HCT116 (cell line): ENCODE measurements around the gene RUVBL1. TPM values are rescaled to one million over a fixed set of nuclear protein-coding genes. Genes with fewer than 3 reads are reported as not detected.

Source experiments
- ATAC-seq: fragments of 200-7000 bp; cut with Tn5 transposase; 2 replicates; pipeline ENCODE4 v1.9.1; 2020; ENCODE audit warnings: mild to moderate bottlenecking, moderate library complexity
- BruUV-seq: library from RNA; stranded (reverse); fragments of 400-500 nt; replicated peaks from 2 replicates; lab custom pipeline; 2021; lab: Mats Ljungman, UMichigan
- CTCF ChIA-PET: fragments of 300-600 bp; sonication (Branson Sonifier 250); formaldehyde crosslinking; loops from one replicate; lab custom pipeline; 2021; ENCODE audit warnings: antibody characterized with exemption; lab: Charles Lee
- POLR2A ChIA-PET: fragments of 300-600, 350-600 bp; sonication (Branson Sonifier 250); formaldehyde crosslinking; loops from one replicate; lab custom pipeline; 2021; ENCODE audit warnings: antibody characterized with exemption; lab: Charles Lee
- RAD21 ChIA-PET, 2 experiments: fragments of 300-600 bp; sonication (Branson Sonifier 250); formaldehyde crosslinking; loops; one replicate each; lab custom pipeline; 2023; ENCODE audit warnings: low total read pairs in 2 of 2; ENCODE audit not compliant: uncharacterized antibody in 2 of 2, unreplicated experiment in 2 of 2, low non-redundant PET in 1 of 2; lab: Charles Lee
- DNase-seq: peaks from one replicate; pipeline ENCODE4 v3.0.0-alpha.2; 2010; ENCODE audit warnings: low read depth, low spot score
- H2AFZ ChIP-seq: fragments of 200-600 bp; shearing (Covaris generic), sonication (generic); 2 replicates; pipeline ENCODE4 v1.6.1; 2017; ENCODE audit warnings: low read depth, mixed run types, mixed read lengths, antibody characterized with exemption, low read length; ENCODE audit not compliant: poor library complexity, severe bottlenecking
- H3K27ac ChIP-seq: 2 replicates; pipeline ENCODE4 v1.5.1; 2012; ENCODE audit warnings: low read depth, low read length
- H3K27me3 ChIP-seq: fragments of 200-600 bp; sonication (generic); 2 replicates; pipeline ENCODE4 v1.6.1; 2016; ENCODE audit warnings: mixed run types, low read length, mixed read lengths; ENCODE audit not compliant: insufficient read depth
- H3K36me3 ChIP-seq, 2 experiments: fragments of 200-500 bp in 1 of 2; fragments of 200-600 bp in 1 of 2; sonication (Bioruptor generic) in 1 of 2; sonication (generic) in 1 of 2; 2 replicates each; pipeline versions ENCODE4 v1.5.1 to v1.6.1; 2014 to 2016; ENCODE audit warnings: low read length in 2 of 2, inconsistent platforms in 1 of 2, mixed read lengths in 1 of 2, mixed run types in 1 of 2; ENCODE audit not compliant: insufficient read depth in 2 of 2, control insufficient read depth in 1 of 2
- H3K4me1 ChIP-seq, 2 experiments: fragments of 200-600 bp in 1 of 2; sonication (generic) in 1 of 2; 2 replicates each; pipeline versions ENCODE4 v1.5.1 to v1.6.1; 2012 to 2017; ENCODE audit warnings: low read length in 2 of 2, inconsistent platforms in 1 of 2, mild to moderate bottlenecking in 1 of 2, mixed read lengths in 1 of 2, mixed run types in 1 of 2, moderate library complexity in 1 of 2; ENCODE audit not compliant: insufficient read depth in 2 of 2, control insufficient read depth in 1 of 2
- H3K4me2 ChIP-seq: fragments of 200-600 bp; sonication (generic); 2 replicates; pipeline ENCODE4 v1.6.1; 2017; ENCODE audit warnings: mixed run types, low read length, mixed read lengths
- H3K4me3 ChIP-seq, 2 experiments: fragments of 200-600 bp in 1 of 2; sonication (generic) in 1 of 2; replicated peaks in 1 of 2; 2 replicates each; pipeline ENCODE4 v1.5.1; 2011 to 2016; ENCODE audit warnings: low read length in 2 of 2, control low read depth in 1 of 2, low read depth in 1 of 2, mild to moderate bottlenecking in 1 of 2, mixed read lengths in 1 of 2, mixed run types in 1 of 2
- H3K79me2 ChIP-seq: fragments of 200-600 bp; sonication (generic); 2 replicates; pipeline ENCODE4 v1.6.1; 2017; ENCODE audit warnings: mild to moderate bottlenecking, mixed run types, low read length, moderate library complexity, mixed read lengths; ENCODE audit not compliant: insufficient read depth
- H3K9ac ChIP-seq: fragments of 200-600 bp; sonication (generic); 2 replicates; pipeline ENCODE4 v1.6.1; 2016; ENCODE audit warnings: low read length, mixed read lengths
- H3K9me2 ChIP-seq: fragments of 200-600 bp; sonication (generic), shearing (Covaris generic); 2 replicates; pipeline ENCODE4 v1.6.1; 2017; ENCODE audit warnings: mixed run types, mild to moderate bottlenecking, moderate library complexity; ENCODE audit not compliant: insufficient read depth
- H3K9me3 ChIP-seq, 2 experiments: fragments of 200-500 bp in 1 of 2; fragments of 200-600 bp in 1 of 2; sonication (Bioruptor generic) in 1 of 2; sonication (generic) in 1 of 2; 2 replicates each; pipeline ENCODE4 v1.6.1; 2014 to 2017; ENCODE audit warnings: low read length in 2 of 2, mixed read lengths in 2 of 2, inconsistent platforms in 1 of 2, low read depth in 1 of 2, mild to moderate bottlenecking in 1 of 2, mixed run types in 1 of 2, moderate library complexity in 1 of 2; ENCODE audit not compliant: control insufficient read depth in 1 of 2, insufficient read depth in 1 of 2
- H4K20me1 ChIP-seq: fragments of 200-600 bp; sonication (generic), shearing (Covaris generic); 2 replicates; pipeline ENCODE4 v1.6.1; 2017; ENCODE audit warnings: mixed run types, mild to moderate bottlenecking, moderate library complexity; ENCODE audit not compliant: insufficient read depth
- ATF3 ChIP-seq: IDR thresholded peaks from 2 replicates; pipeline ENCODE4 v1.6.1; 2012
- CBX3 ChIP-seq: IDR thresholded peaks from 2 replicates; pipeline ENCODE4 v1.6.1; 2012; ENCODE audit warnings: low read depth
- CTCF ChIP-seq, 3 experiments: fragments of 200-600 bp in 1 of 3; sonication (generic) in 1 of 3; IDR thresholded peaks in 2 of 3; conservative IDR thresholded peaks in 1 of 3; 2 replicates each; pipeline ENCODE4 v1.5.1; 2012 to 2017; ENCODE audit warnings: low read depth in 2 of 3, low read length in 2 of 3, antibody characterized with exemption in 1 of 3, borderline replicate concordance in 1 of 3, control low read depth in 1 of 3, mild to moderate bottlenecking in 1 of 3, mixed read lengths in 1 of 3, mixed run types in 1 of 3, moderate library complexity in 1 of 3; ENCODE audit not compliant: insufficient read depth in 1 of 3
- ELF1 ChIP-seq: IDR thresholded peaks from 2 replicates; pipeline ENCODE4 v1.6.1; 2012; ENCODE audit warnings: low read depth, borderline replicate concordance
- EZH2 ChIP-seq: fragments of 200-600 bp; sonication (generic); IDR thresholded peaks from 2 replicates; pipeline ENCODE4 v1.6.1; 2017; ENCODE audit warnings: antibody characterized with exemption, mixed run types
- EZH2phosphoT487 ChIP-seq: fragments of 200-600 bp; IDR thresholded peaks from 2 replicates; pipeline ENCODE4 v1.6.1; 2018; ENCODE audit warnings: antibody characterized with exemption, borderline replicate concordance
- FOSL1 ChIP-seq: IDR thresholded peaks from 2 replicates; pipeline ENCODE4 v1.6.1; 2012; ENCODE audit warnings: low read depth
- JUND ChIP-seq: IDR thresholded peaks from 2 replicates; pipeline ENCODE4 v1.6.1; 2012
- POLR2A ChIP-seq: IDR thresholded peaks from 2 replicates; pipeline ENCODE4 v1.7.0; 2011; ENCODE audit warnings: borderline replicate concordance; ENCODE audit not compliant: insufficient read depth, insufficient read length; ENCODE audit errors: extremely low read depth
- POLR2AphosphoS5 ChIP-seq: IDR thresholded peaks from 2 replicates; pipeline ENCODE4 v1.6.1; 2011; ENCODE audit warnings: mild to moderate bottlenecking, low read depth, low read length, moderate library complexity
- RAD21 ChIP-seq: IDR thresholded peaks from 2 replicates; pipeline ENCODE4 v1.6.1; 2012; ENCODE audit warnings: low read depth, mild to moderate bottlenecking
- REST ChIP-seq: IDR thresholded peaks from 2 replicates; pipeline ENCODE4 v1.6.1; 2012; ENCODE audit warnings: low read depth
- SP1 ChIP-seq: IDR thresholded peaks from 2 replicates; pipeline ENCODE4 v1.6.1; 2012; ENCODE audit warnings: low read depth
- SRF ChIP-seq: IDR thresholded peaks from 2 replicates; pipeline ENCODE4 v1.6.1; 2012; ENCODE audit warnings: low read depth
- TCF7L2 ChIP-seq: IDR thresholded peaks from 2 replicates; pipeline ENCODE4 v1.7.0; 2011; ENCODE audit warnings: borderline replicate concordance, inconsistent platforms; ENCODE audit not compliant: insufficient read depth, insufficient read length; ENCODE audit errors: extremely low read depth
- ZBTB33 ChIP-seq: IDR thresholded peaks from 2 replicates; pipeline ENCODE4 v1.6.1; 2011; ENCODE audit warnings: mild to moderate bottlenecking, low read length, moderate library complexity; ENCODE audit not compliant: insufficient replicate concordance; ENCODE audit errors: extremely low read depth
- ZFX ChIP-seq: fragments of 450-650 bp; IDR thresholded peaks from 2 replicates; pipeline ENCODE4 v1.6.1; 2017
- ZNF274 ChIP-seq: fragments of 200-500 bp; sonication (Bioruptor generic); IDR thresholded peaks from 2 replicates; pipeline ENCODE4 v1.6.1; 2014; ENCODE audit warnings: mild to moderate bottlenecking, low read depth, low read length, inconsistent platforms
- intact Hi-C: fragments of 100-400 bp; cut with micrococcal nuclease; formaldehyde crosslinking; loops from 2 replicates; pipeline ENCODE4 v1.10.0; 2022
- total RNA-seq: library from RNA; stranded (reverse); gene quantifications from one replicate; pipeline ENCODE4 v1.2.1, GENCODE V29; 2021; ENCODE audit not compliant: unreplicated experiment

The RUVBL1 gene
- total RNA-seq, 1 experiment from 2014 or later = 129 TPM

GRCh38 chr3:128153156-128154041 lies 29.8 kb upstream of the RUVBL1 start, which contains the start of gene EEFSEC:
Gene EEFSEC, plus strand, starts transcription at chr3:128153481. Its CDS starts 27 bp downstream, at chr3:128153508.
- Histone ChIP-seq H3K27ac (peak within 1 kb of the TSS; percentile 71), H3K36me3 (peaks cover 0 to 11% of the 10 kb centered on the region in 2 experiments; a peak in 1 of 4 replicates), H4K20me1 (no peaks in the 10 kb centered on the region), H3K79me2 (peaks cover 24% of the 10 kb centered on the region), H3K27me3 (no peaks in the 10 kb centered on the region), H2AFZ (no peak within 1 kb of the TSS), H3K9me2 (no peaks in the 10 kb centered on the region), H3K4me2 (peak within 1 kb of the TSS; percentile 88), H3K4me1 (peaks cover 0 to 7% of the 10 kb centered on the region in 2 experiments; a peak in 3 of 4 replicates), H3K9me3 (no peaks in the 10 kb centered on the region; a peak in 1 of 4 replicates), H3K4me3 (peak within 1 kb of the TSS; percentile 71 to 74), H3K9ac (peak within 1 kb of the TSS; percentile 72)
- no TSS peak for BruUV-seq
- RAD21 ChIA-PET = no interaction called here
- CTCF ChIA-PET = interaction anchor here (0.6 to 1.2 kb wide), 2 partner anchors 20 to 80 kb away, joined by 3 to 5 read pairs; no protein-coding TSS in a partner anchor
- peak; percentile 96 for ATAC-seq
- POLR2A ChIA-PET = interaction anchor here (0.7 kb wide), 2 partner anchors 30 to 1266 kb away, joined by 3 to 4 read pairs; partner anchors contain the start of gene RUVBL1
- DNase-seq = peak; percentile 6
- intact Hi-C loops = no loop called here
- no peak; the same call in 1 of the 2 replicates for TF ChIP-seq SRF
- no peak for TF ChIP-seq REST
- peak; percentile 51 for TF ChIP-seq SP1
- no peak for TF ChIP-seq ATF3
- peak; percentile 76; the same call in 1 of the 2 replicates for TF ChIP-seq ZFX
- TF ChIP-seq ZBTB33 = peak; percentile 37
- no peak for TF ChIP-seq TCF7L2
- no peak for TF ChIP-seq JUND
- TF ChIP-seq FOSL1 = no peak
- no peak for TF ChIP-seq RAD21
- TF ChIP-seq CTCF (IDR thresholded peaks at IDR 0.05 in 2 of 3, conservative IDR thresholded peaks at IDR 0.05 in 1 of 3; ENCODE audit: borderline replicate concordance in 1 of 3, insufficient read depth in 1 of 3, low read depth in 2 of 3, low read length in 2 of 3) = no peak
- TF ChIP-seq ZNF274 = no peak
- TF ChIP-seq POLR2A = peak; percentile 29
- TF ChIP-seq CBX3 = peak; percentile 95
- no peak for TF ChIP-seq ELF1
- no peak for TF ChIP-seq EZH2
- TF ChIP-seq POLR2AphosphoS5 = peak; percentile 73
- no peak for TF ChIP-seq EZH2phosphoT487
